ENCODE results near the gene EIF4G3.

- TF ChIP-seq ZFP3 (CRISPR knock-in tag; IDR thresholded peaks at IDR 0.05) (no peak), PATZ1 (CRISPR knock-in tag; IDR thresholded peaks at IDR 0.05; ENCODE audit: borderline replicate concordance) (no peak), ISL1 (CRISPR knock-in tag; IDR thresholded peaks at IDR 0.05) (peak; percentile 77), RARB (CRISPR knock-in tag; IDR thresholded peaks at IDR 0.05) (no peak), BACH2 (CRISPR knock-in tag; IDR thresholded peaks at IDR 0.05; ENCODE audit: borderline replicate concordance) (no peak), ZFP30 (CRISPR knock-in tag; IDR thresholded peaks at IDR 0.05) (no peak), ZNF70 (CRISPR knock-in tag; IDR thresholded peaks at IDR 0.05) (no peak), ZC3H10 (CRISPR knock-in tag; IDR thresholded peaks at IDR 0.05) (no peak), CREB5 (CRISPR knock-in tag; IDR thresholded peaks at IDR 0.05; ENCODE audit: low read depth) (no peak), ZNF8 (CRISPR knock-in tag; IDR thresholded peaks at IDR 0.05) (no peak), ZNF565 (CRISPR knock-in tag; conservative IDR thresholded peaks at IDR 0.05; ENCODE audit: low read depth) (no peak), OSR1 (CRISPR knock-in tag; IDR thresholded peaks at IDR 0.05) (no peak)
Measured at GRCh38 chr1:20847611-20848080, 329.1 kb downstream of the EIF4G3 start.
